Stimulated activated CD8-positive, alpha-beta memory T cell treated with anti-CD3 and anti-CD28 coated beads, Interleukin-4, amount 100 ng/mL, for 24 hours (primary cell): ENCODE results near the gene CRPPA.

Experiments
- DNase-seq: peaks from one replicate; pipeline ENCODE4 v3.0.0-alpha.2; 2020; ENCODE audit warnings: low read depth

Gene CRPPA

GRCh38 chr7:16422917-16423316, 1.6 kb upstream of the CRPPA start:
- DNase-seq = no peak

GRCh38 chr7:16422103-16422435, 731 bp upstream of the CRPPA start:
- DNase-seq = no peak

- peak; percentile 74 for DNase-seq
Measured at GRCh38 chr7:16420649-16421332, 547 bp downstream of the CRPPA start.

GRCh38 chr7:16420329-16420648, 1.0 kb downstream of the CRPPA start:
- DNase-seq = no peak

- DNase-seq = no peak
Measured at GRCh38 chr7:16419859-16420258, 1.5 kb downstream of the CRPPA start.

GRCh38 chr7:16419126-16419525, 2.2 kb downstream of the CRPPA start:
- DNase-seq = no peak

- DNase-seq = no peak
Measured at GRCh38 chr7:16417906-16418305, 3.4 kb downstream of the CRPPA start.

- no peak for DNase-seq
Measured at GRCh38 chr7:16416289-16417282, 4.8 kb downstream of the CRPPA start.

GRCh38 chr7:16412274-16413254, 8.8 kb downstream of the CRPPA start:
- no peak for DNase-seq

GRCh38 chr7:16411391-16411790, 9.9 kb downstream of the CRPPA start:
- DNase-seq = no peak

- DNase-seq = no peak
Measured at GRCh38 chr7:16409777-16410176, 11.6 kb downstream of the CRPPA start.

- DNase-seq = no peak
Measured at GRCh38 chr7:16404636-16405035, 16.7 kb downstream of the CRPPA start.

GRCh38 chr7:16403475-16403874, 17.9 kb downstream of the CRPPA start:
- DNase-seq = no peak

- no peak for DNase-seq
Measured at GRCh38 chr7:16402940-16403339, 18.4 kb downstream of the CRPPA start.

GRCh38 chr7:16402091-16402490, 19.2 kb downstream of the CRPPA start:
- no peak for DNase-seq

GRCh38 chr7:16400893-16401275, 20.5 kb downstream of the CRPPA start:
- DNase-seq = no peak

- no peak for DNase-seq
Measured at GRCh38 chr7:16399916-16400892, 21.1 kb downstream of the CRPPA start.

GRCh38 chr7:16399265-16399831, 22.0 kb downstream of the CRPPA start:
- no peak for DNase-seq

GRCh38 chr7:16398146-16399017, 23.0 kb downstream of the CRPPA start:
- no peak for DNase-seq
